RWPE1 (cell line): ENCODE data around the gene PLA2G7.
"Not testable (repeated sequence)": the region's sequence is repeated elsewhere in the genome, so short reads cannot be mapped to it uniquely, and the experiment has no call there.

Experiments used
- CTCF ChIA-PET: fragments of 350-600 bp; sonication (Branson Sonifier 250); formaldehyde crosslinking; extraction: SDS; loops from one replicate; lab custom pipeline; 2021; lab: Yijun Ruan, JAX
- POLR2A ChIA-PET: fragments of 400-600 bp; formaldehyde crosslinking; extraction: SDS; loops from one replicate; lab custom pipeline; 2020; ENCODE audit warnings: antibody characterized with exemption; ENCODE audit not compliant: low non-redundant PET; lab: Yijun Ruan, JAX
- DNase-seq: peaks from one replicate; pipeline ENCODE4 v3.0.0; 2012; ENCODE audit warnings: low spot score
- H3K27ac ChIP-seq: fragments of 450-650 bp; 2 replicates; pipeline ENCODE4 v1.5.1; 2017
- TF ChIP-seq, protein P1 (sequence below): fragments of 450-650 bp; conservative IDR thresholded peaks from 2 replicates; pipeline ENCODE4 v1.5.1; 2017; ENCODE audit warnings: low read depth, mild to moderate bottlenecking

The PLA2G7 gene

DNA sequence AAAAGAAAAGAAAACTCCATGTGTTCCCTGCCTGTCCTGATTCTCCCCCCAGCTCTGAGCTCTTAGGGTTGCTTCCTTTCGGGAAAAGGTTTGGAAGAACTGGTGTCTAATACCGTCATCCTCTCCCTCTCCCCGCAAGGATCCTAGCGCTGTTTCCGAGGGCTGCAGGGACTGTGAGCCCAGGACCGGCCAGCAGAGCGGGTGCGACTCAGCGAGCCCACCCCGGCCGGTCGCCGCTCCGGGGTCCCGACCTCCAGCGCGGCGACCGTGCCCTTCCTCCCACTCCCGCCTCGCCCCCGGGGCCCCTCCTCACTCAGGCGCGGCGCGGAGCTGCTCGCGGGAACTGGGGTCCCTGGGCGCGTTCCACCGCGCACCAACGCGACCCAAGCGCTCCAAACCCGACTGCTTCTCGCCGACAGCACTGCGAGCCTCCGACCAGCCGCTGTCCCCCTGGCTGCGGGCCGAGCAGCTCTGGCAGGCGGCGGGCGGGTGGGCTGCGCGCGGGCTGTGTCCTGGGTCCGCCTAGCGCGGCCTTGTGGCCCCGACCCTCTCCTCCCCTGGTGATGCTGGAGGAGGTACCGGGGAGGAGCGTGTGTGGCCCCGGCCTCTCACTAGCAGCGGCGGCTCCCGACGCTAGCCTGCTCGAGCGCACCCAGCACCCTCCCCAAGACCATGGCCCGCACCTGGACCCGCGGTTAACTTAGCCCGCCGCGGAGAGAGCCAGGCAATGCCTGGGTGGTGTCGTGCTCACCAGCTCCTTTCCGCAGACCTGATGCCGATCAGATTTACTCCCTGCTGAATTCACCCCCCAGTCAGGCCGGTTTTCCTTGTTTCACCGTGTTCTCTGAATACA lies at the start of gene PLA2G7:
PLA2G7 (minus strand) TSS at position 509 of the 853 bp plus-strand sequence. CDS start 12,484 bp downstream, outside the sequence.
- CTCF ChIA-PET = interaction anchor here (0.6 to 1.3 kb wide), 4 partner anchors 16 to 343 kb away, joined by 3 read pairs; no protein-coding TSS in a partner anchor
- no peak within 1 kb of the TSS for H3K27ac ChIP-seq
- POLR2A ChIA-PET = no interaction called here
- peak; percentile 36 for DNase-seq
- TF ChIP-seq, protein P1, sequence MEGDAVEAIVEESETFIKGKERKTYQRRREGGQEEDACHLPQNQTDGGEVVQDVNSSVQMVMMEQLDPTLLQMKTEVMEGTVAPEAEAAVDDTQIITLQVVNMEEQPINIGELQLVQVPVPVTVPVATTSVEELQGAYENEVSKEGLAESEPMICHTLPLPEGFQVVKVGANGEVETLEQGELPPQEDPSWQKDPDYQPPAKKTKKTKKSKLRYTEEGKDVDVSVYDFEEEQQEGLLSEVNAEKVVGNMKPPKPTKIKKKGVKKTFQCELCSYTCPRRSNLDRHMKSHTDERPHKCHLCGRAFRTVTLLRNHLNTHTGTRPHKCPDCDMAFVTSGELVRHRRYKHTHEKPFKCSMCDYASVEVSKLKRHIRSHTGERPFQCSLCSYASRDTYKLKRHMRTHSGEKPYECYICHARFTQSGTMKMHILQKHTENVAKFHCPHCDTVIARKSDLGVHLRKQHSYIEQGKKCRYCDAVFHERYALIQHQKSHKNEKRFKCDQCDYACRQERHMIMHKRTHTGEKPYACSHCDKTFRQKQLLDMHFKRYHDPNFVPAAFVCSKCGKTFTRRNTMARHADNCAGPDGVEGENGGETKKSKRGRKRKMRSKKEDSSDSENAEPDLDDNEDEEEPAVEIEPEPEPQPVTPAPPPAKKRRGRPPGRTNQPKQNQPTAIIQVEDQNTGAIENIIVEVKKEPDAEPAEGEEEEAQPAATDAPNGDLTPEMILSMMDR = no peak

DNA sequence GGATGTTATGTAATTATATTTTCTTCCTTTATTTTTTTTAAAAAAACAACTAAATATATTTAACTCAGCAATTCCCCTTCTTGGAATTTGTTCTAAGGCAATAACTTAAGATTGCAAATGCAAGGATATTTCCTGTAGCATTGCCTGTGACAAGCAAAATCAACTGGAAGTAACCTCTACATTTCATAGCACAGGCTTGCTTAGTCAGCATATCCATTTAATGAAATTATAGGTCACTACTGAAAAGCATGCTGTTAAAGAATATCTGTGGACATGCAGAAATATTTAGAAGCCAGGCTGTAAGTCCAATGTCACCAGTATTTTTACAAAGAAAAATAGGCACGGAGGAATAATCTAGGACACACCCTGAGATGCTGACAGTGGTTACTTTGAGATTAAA lies 49.4 kb upstream of the PLA2G7 start:
- DNase-seq = no peak
- no peak overlapping the region for H3K27ac ChIP-seq
- TF ChIP-seq, protein P1 = no peak
- ChIA-PET CTCF (no interaction called here), POLR2A (no interaction called here)

DNA sequence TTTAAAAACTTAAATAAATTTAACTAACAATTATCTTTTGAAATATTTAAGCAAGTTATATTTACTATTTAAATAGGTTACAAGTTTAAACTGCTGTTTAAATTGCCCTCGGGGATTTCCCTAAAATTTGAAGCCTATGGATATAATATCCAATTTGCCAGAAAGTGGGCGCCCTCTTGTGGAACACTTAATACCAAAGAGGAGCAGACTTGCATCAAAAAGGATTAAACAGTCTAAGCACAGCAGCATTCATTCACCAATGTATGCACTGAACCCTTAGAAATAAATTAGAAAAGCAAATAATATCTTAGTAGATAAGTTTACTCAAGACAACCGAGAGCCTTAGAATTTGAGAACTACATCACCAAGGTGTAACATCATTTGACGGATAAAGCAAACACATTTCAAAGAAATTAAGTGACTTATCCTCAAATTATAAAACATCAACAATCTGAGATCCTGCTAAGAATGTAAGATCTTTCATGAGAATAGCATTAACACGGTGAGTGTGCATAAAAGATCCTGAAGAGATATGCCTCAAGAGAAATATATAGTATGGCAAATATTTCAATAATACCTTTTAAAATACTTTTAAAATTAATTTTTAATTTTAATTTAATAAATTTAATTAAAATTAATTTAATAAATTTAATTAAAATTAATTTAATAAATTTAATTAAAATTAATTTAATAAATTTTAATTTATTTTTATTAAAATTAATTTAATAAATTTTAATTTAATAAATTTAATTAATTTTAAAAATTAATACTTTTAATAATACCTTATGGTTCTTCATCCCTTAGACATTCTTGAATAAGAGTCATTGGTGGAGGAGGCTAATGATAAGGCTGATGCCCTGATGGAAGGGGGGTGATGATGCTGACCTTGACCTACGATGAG lies 46.6 kb upstream of the PLA2G7 start:
- no peak overlapping the region for H3K27ac ChIP-seq
- ChIA-PET POLR2A (no interaction called here), CTCF (interaction anchor here (0.7 kb wide), 1 partner anchor 277 kb away, joined by 6 read pairs; no protein-coding TSS in a partner anchor)
- peak; percentile 39 for DNase-seq
- TF ChIP-seq, protein P1 = peak; percentile 80

DNA sequence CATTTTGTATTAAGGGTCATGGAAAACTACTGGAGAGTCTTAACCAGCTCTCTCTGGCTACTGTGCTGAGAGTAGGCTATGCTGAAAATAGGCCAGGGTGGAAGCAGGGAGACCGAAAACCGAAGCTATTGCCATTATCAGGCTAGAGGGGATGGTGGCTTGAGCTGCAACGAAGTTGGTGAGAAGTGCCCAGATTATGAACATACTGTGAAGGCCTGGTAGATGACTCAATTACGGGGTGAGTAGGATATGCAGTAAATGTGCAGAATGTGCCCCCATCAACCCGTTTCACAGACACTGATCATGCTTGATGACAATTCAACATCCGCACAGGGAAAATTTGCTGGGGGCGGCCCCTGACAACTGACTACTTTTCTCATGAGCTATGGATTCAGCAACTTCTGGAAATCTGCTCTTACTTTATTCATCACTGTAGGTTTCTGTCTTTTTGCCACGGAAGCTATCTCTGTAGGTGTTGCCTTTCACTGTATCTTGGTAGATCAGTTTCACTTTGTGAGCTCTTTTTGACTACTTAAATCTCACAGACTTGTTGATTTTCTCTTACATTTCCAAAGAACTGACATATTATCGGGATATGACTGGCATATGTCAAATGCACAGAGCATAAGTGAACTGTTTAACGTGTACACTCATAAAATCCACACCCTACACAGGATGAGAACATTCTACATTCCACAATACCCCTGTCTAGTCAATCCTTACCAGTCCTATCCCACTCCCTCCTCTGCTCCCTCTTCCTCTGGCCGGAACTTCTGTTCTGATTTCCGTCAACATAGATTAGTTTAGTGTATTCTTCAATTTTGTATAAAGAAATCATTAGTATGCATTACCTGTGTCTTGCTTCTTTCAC lies 42.5 kb upstream of the PLA2G7 start:
- CTCF ChIA-PET = no interaction called here
- POLR2A ChIA-PET = no interaction called here
- no peak overlapping the region for H3K27ac ChIP-seq
- no peak for DNase-seq
- TF ChIP-seq, protein P1 = no peak

DNA sequence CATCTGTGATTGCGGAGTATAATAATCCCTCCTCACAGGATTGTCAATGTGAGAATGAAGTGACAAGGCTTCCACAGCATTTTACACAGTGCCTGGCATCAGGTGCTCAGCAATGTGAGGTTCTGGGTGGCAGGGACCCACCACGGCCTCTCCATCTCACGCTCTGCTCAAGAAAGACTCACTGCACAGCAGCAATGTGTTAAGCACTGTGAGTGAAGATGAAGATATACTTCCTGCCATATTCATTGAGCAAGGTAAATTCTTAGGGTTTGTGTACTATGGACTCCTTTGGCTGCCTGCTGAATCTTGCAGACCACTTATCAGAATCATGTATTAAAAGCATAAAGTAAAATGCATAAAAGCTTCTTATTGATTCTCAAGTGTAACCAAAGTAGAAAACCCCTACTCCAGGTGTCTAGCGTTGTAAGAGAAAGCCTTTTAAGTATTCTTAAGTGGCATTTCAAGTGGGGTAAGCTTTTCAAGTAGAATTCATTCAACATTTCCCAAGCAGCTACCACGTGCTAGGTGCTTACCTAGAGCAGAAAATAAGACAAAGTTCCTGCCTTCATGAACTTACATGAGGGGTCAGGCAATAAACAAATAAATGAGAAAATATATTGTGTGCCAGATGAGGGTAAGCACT lies 41.0 kb upstream of the PLA2G7 start:
- TF ChIP-seq, protein P1 = no peak
- ChIA-PET POLR2A (no interaction called here), CTCF (no interaction called here)
- no peak for DNase-seq
- no peak overlapping the region for H3K27ac ChIP-seq

DNA sequence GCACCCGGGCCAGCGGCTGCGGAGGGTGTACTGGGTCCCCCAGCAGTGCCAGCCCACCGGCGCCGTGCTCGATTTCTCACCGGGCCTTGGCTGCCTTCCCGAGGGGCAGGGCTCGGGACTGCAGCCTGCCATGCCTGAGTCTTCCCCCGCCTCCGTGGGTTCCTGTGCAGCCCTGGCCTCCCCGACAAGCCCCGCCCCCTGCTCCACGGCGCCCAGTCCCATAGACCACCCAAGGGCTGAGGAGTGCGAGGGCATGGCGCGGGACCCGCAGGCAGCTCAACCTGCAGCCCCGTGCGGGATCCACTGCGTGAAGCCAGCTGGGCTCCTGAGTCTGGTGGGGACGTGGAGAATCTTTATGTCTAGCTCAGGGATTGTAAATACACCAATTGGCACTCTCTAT lies 39.6 kb upstream of the PLA2G7 start:
- H3K27ac ChIP-seq, CTCF ChIA-PET, POLR2A ChIA-PET, DNase-seq: not testable (repeated sequence)
